HEK293 (cell line): ENCODE results near the gene ANKRD31.

Source experiments
- TCF7L2 ChIP-seq: IDR thresholded peaks from 2 replicates; pipeline ENCODE4 v1.6.1; 2011; ENCODE audit warnings: low read depth, mild to moderate bottlenecking, inconsistent platforms, low read length, moderate library complexity, borderline replicate concordance
- YY1 ChIP-seq: fragments of 450-650 bp; formaldehyde crosslinking; IDR thresholded peaks from 2 replicates; pipeline ENCODE4 v1.5.1; 2018; ENCODE audit warnings: missing biosample characterization, missing genetic modification characterization
- ZNF114 ChIP-seq: fragments of 450-650 bp; formaldehyde crosslinking; IDR thresholded peaks from 2 replicates; pipeline ENCODE4 v1.5.0; 2017; ENCODE audit warnings: missing biosample characterization, missing genetic modification characterization
- ZNF2 ChIP-seq: fragments of 450-650 bp; formaldehyde crosslinking; IDR thresholded peaks from 2 replicates; pipeline ENCODE4 v1.5.1; 2016; ENCODE audit warnings: missing biosample characterization, missing genetic modification characterization
- ZNF274 ChIP-seq, 2 experiments: fragments of 200-500 bp in 1 of 2; fragments of 450-650 bp in 1 of 2; sonication (Bioruptor generic) in 1 of 2; formaldehyde crosslinking in 1 of 2; IDR thresholded peaks; 2 replicates each; pipeline versions ENCODE4 v1.5.1 to v1.6.1; 2014 to 2016; ENCODE audit warnings: borderline replicate concordance in 1 of 2, inconsistent platforms in 1 of 2, low read length in 1 of 2, missing biosample characterization in 1 of 2, missing genetic modification characterization in 1 of 2
- ZNF785 ChIP-seq: fragments of 450-650 bp; formaldehyde crosslinking; IDR thresholded peaks from 2 replicates; pipeline ENCODE4 v1.5.1; 2016; ENCODE audit warnings: missing biosample characterization, missing genetic modification characterization
- ZSCAN16 ChIP-seq: fragments of 450-650 bp; formaldehyde crosslinking; IDR thresholded peaks from 2 replicates; pipeline ENCODE4 v1.5.1; 2016; ENCODE audit warnings: missing biosample characterization, missing genetic modification characterization
- TF ChIP-seq, protein P1 (sequence below): fragments of 450-650 bp; formaldehyde crosslinking; IDR thresholded peaks from 2 replicates; pipeline ENCODE4 v1.5.1; 2016; ENCODE audit warnings: missing biosample characterization, missing genetic modification characterization
- TF ChIP-seq, protein P2 (sequence below): fragments of 450-650 bp; formaldehyde crosslinking; IDR thresholded peaks from 2 replicates; pipeline ENCODE4 v1.5.1; 2016; ENCODE audit warnings: missing biosample characterization, missing genetic modification characterization
- TF ChIP-seq, protein P3 (sequence below): fragments of 450-650 bp; IDR thresholded peaks from 2 replicates; pipeline ENCODE4 v1.5.1; 2018; ENCODE audit warnings: missing biosample characterization, mild to moderate bottlenecking, missing genetic modification characterization
- TF ChIP-seq, protein P4 (sequence below): fragments of 450-650 bp; formaldehyde crosslinking; IDR thresholded peaks from 2 replicates; pipeline ENCODE4 v1.5.1; 2016; ENCODE audit warnings: missing biosample characterization, missing genetic modification characterization, low read depth
- TF ChIP-seq, protein P5 (sequence below): sonication (generic); formaldehyde crosslinking; IDR thresholded peaks from 2 replicates; pipeline ENCODE4 v1.8.1; 2022; ENCODE audit warnings: mild to moderate bottlenecking, moderate library complexity, missing genetic modification reagents

DNA sequence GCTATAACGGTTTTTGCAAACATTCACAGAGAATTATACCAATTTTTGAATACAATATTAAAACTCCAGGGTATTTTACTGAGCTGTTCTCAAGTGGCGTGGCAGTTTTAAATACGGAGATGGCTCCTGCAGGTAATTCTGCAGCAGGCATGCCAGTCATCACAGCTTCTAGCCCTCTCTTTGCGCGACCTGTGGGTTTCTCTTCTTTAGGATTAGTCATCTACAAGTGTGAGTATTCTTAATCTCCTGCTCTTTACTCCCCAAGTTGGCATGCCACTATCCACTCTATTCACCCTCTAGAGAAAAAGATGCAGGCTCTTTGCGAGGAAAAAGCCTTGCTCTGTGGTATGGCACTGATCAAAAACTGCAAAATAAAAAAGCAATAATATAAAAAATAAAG lies 43.9 kb downstream of the ANKRD31 start:
- TF ChIP-seq, protein P1, sequence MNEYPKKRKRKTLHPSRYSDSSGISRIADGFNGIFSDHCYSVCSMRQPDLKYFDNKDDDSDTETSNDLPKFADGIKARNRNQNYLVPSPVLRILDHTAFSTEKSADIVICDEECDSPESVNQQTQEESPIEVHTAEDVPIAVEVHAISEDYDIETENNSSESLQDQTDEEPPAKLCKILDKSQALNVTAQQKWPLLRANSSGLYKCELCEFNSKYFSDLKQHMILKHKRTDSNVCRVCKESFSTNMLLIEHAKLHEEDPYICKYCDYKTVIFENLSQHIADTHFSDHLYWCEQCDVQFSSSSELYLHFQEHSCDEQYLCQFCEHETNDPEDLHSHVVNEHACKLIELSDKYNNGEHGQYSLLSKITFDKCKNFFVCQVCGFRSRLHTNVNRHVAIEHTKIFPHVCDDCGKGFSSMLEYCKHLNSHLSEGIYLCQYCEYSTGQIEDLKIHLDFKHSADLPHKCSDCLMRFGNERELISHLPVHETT (tag by site-specific recombination): no peak
- TF ChIP-seq YY1 (tag by site-specific recombination) (no peak), ZSCAN16 (tag by site-specific recombination) (no peak), ZNF785 (tag by site-specific recombination) (no peak), ZNF274 (IDR thresholded peaks at IDR 0.05; ENCODE audit: low read length) (no peak), ZNF274 (tag by site-specific recombination; IDR thresholded peaks at IDR 0.05; ENCODE audit: borderline replicate concordance) (no peak), ZNF2 (tag by site-specific recombination) (no peak), TCF7L2 (no peak), ZNF114 (tag by site-specific recombination) (no peak)
- TF ChIP-seq, protein P2, sequence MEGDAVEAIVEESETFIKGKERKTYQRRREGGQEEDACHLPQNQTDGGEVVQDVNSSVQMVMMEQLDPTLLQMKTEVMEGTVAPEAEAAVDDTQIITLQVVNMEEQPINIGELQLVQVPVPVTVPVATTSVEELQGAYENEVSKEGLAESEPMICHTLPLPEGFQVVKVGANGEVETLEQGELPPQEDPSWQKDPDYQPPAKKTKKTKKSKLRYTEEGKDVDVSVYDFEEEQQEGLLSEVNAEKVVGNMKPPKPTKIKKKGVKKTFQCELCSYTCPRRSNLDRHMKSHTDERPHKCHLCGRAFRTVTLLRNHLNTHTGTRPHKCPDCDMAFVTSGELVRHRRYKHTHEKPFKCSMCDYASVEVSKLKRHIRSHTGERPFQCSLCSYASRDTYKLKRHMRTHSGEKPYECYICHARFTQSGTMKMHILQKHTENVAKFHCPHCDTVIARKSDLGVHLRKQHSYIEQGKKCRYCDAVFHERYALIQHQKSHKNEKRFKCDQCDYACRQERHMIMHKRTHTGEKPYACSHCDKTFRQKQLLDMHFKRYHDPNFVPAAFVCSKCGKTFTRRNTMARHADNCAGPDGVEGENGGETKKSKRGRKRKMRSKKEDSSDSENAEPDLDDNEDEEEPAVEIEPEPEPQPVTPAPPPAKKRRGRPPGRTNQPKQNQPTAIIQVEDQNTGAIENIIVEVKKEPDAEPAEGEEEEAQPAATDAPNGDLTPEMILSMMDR (tag by site-specific recombination): no peak
- TF ChIP-seq, protein P3, sequence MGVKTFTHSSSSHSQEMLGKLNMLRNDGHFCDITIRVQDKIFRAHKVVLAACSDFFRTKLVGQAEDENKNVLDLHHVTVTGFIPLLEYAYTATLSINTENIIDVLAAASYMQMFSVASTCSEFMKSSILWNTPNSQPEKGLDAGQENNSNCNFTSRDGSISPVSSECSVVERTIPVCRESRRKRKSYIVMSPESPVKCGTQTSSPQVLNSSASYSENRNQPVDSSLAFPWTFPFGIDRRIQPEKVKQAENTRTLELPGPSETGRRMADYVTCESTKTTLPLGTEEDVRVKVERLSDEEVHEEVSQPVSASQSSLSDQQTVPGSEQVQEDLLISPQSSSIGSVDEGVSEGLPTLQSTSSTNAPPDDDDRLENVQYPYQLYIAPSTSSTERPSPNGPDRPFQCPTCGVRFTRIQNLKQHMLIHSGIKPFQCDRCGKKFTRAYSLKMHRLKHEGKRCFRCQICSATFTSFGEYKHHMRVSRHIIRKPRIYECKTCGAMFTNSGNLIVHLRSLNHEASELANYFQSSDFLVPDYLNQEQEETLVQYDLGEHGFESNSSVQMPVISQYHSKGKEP (tag by site-specific recombination): no peak
- TF ChIP-seq, protein P4, sequence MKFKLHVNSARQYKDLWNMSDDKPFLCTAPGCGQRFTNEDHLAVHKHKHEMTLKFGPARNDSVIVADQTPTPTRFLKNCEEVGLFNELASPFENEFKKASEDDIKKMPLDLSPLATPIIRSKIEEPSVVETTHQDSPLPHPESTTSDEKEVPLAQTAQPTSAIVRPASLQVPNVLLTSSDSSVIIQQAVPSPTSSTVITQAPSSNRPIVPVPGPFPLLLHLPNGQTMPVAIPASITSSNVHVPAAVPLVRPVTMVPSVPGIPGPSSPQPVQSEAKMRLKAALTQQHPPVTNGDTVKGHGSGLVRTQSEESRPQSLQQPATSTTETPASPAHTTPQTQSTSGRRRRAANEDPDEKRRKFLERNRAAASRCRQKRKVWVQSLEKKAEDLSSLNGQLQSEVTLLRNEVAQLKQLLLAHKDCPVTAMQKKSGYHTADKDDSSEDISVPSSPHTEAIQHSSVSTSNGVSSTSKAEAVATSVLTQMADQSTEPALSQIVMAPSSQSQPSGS (tag by site-specific recombination): no peak
- TF ChIP-seq, protein P5, sequence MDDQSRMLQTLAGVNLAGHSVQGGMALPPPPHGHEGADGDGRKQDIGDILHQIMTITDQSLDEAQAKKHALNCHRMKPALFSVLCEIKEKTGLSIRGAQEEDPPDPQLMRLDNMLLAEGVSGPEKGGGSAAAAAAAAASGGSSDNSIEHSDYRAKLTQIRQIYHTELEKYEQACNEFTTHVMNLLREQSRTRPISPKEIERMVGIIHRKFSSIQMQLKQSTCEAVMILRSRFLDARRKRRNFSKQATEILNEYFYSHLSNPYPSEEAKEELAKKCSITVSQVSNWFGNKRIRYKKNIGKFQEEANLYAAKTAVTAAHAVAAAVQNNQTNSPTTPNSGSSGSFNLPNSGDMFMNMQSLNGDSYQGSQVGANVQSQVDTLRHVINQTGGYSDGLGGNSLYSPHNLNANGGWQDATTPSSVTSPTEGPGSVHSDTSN: no peak
